Adipocyte (in vitro differentiated cells): ENCODE measurements around the gene RECQL5.

Source experiments
- DNase-seq: peaks from one replicate; pipeline ENCODE4 v3.0.0-alpha.2; 2015; ENCODE audit warnings: low read depth
- H3K27me3 ChIP-seq: replicated peaks from 2 replicates; pipeline ENCODE4 v1.7.0; 2013; ENCODE audit warnings: mild to moderate bottlenecking, low read length, moderate library complexity; ENCODE audit not compliant: control insufficient read depth, insufficient read depth
- H3K36me3 ChIP-seq: 2 replicates; pipeline ENCODE4 v1.7.0; 2013; ENCODE audit warnings: low read length, mild to moderate bottlenecking, moderate library complexity; ENCODE audit not compliant: control insufficient read depth, insufficient read depth, severe bottlenecking
- H3K4me1 ChIP-seq: 2 replicates; pipeline ENCODE4 v1.7.0; 2013; ENCODE audit warnings: mild to moderate bottlenecking, low read length, moderate library complexity; ENCODE audit not compliant: control insufficient read depth, insufficient read depth
- H3K4me3 ChIP-seq: 2 replicates; pipeline ENCODE4 v1.7.0; 2013; ENCODE audit warnings: mild to moderate bottlenecking, low read length, moderate library complexity
- H3K9ac ChIP-seq: 2 replicates; pipeline ENCODE4 v1.7.0; 2013; ENCODE audit warnings: mild to moderate bottlenecking, low read length, moderate library complexity
- H3K9me3 ChIP-seq: 2 replicates; pipeline ENCODE4 v1.7.0; 2013; ENCODE audit warnings: mild to moderate bottlenecking, low read length, moderate library complexity; ENCODE audit not compliant: control insufficient read depth

RECQL5 gene

DNA sequence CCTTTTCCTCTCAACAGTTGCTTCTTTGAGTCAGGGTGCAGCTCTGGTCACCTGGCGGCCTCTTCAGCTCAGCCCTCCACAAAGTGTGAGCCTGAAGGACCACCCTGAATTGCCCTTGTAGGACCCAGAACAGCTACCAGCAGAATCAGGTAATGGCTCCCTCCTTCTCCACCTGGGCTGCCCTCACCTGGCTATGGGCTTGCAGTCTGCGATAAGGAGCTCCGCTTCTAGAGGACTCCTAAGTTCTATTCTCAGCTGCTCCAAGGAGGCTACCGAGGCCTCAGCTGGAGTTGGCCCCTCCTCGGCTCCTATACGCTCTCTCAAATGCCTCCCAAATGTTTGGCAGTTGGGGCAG lies 20.3 kb downstream of the RECQL5 start:
- no peaks in the 10 kb centered on the region for H3K9me3 ChIP-seq
- no peak for DNase-seq

GRCh38 chr17:75645889-75646637 lies 20.9 kb downstream of the RECQL5 start:
- H3K9me3 ChIP-seq: no peaks in the 10 kb centered on the region
- no peaks in the 10 kb centered on the region for H3K27me3 ChIP-seq
- H3K9ac ChIP-seq: no peak overlapping the region
- no peak overlapping the region for H3K4me3 ChIP-seq
- no peak for DNase-seq
- peaks cover 18% of the 10 kb centered on the region for H3K36me3 ChIP-seq
- H3K4me1 ChIP-seq: no peaks in the 10 kb centered on the region

More for the DNA sequence above, 20.3 kb downstream of the RECQL5 start:
- peaks cover 21% of the 10 kb centered on the region for H3K36me3 ChIP-seq
- no peaks in the 10 kb centered on the region for H3K27me3 ChIP-seq
- no peak overlapping the region for H3K9ac ChIP-seq
- no peaks in the 10 kb centered on the region for H3K4me1 ChIP-seq
- no peak overlapping the region for H3K4me3 ChIP-seq

GRCh38 chr17:75645501-75645888 lies 21.5 kb downstream of the RECQL5 start:
- Histone ChIP-seq H3K27me3 (no peaks in the 10 kb centered on the region), H3K9me3 (no peaks in the 10 kb centered on the region), H3K4me3 (no peak overlapping the region), H3K4me1 (no peaks in the 10 kb centered on the region), H3K9ac (no peak overlapping the region), H3K36me3 (peaks cover 15% of the 10 kb centered on the region)
- no peak for DNase-seq

GRCh38 chr17:75643643-75644017 lies 23.3 kb downstream of the RECQL5 start:
- Histone ChIP-seq H3K27me3 (no peaks in the 10 kb centered on the region), H3K36me3 (peaks cover 7% of the 10 kb centered on the region), H3K4me1 (no peaks in the 10 kb centered on the region), H3K4me3 (no peak overlapping the region), H3K9ac (no peak overlapping the region), H3K9me3 (no peaks in the 10 kb centered on the region)
- no peak for DNase-seq

- no peaks in the 10 kb centered on the region for H3K4me1 ChIP-seq
- H3K36me3 ChIP-seq: peaks cover 5% of the 10 kb centered on the region
- no peak overlapping the region for H3K4me3 ChIP-seq
- no peak for DNase-seq
- H3K9ac ChIP-seq: no peak overlapping the region
- no peaks in the 10 kb centered on the region for H3K27me3 ChIP-seq
- no peaks in the 10 kb centered on the region for H3K9me3 ChIP-seq
Observed at GRCh38 chr17:75642784-75643642, 23.9 kb downstream of the RECQL5 start.

DNA sequence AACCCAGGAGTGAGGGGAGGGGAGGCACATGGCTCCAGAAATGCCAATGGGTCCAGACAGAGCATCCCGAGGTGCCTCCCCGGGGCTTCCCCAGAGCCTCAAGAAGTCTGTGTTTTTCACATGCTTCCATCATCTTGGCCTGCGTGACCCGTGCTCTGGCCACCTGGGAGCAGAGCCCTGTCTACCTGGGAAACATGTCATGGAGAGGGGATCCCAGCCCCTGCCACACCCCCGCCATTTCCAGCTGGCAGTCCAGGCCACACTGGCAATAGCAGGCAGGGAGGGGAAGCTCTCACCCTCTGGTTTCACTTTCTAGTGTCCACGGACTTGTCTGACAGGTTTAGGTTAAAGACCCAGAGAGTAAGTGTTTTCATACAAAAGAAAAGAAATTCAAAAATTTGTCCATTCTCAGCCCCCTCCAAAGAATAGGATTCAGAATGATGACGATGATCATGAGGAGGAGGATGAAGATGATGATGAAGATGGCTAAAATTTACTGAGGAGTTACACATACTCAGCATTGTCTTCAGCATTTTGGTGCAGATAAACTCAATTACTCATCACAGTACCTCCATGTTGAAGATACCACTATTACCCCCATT lies 24.7 kb downstream of the RECQL5 start:
- Histone ChIP-seq H3K9me3 (no peaks in the 10 kb centered on the region), H3K9ac (no peak overlapping the region), H3K27me3 (no peaks in the 10 kb centered on the region), H3K4me3 (no peak overlapping the region), H3K4me1 (no peaks in the 10 kb centered on the region), H3K36me3 (peaks cover 4% of the 10 kb centered on the region)
- no peak for DNase-seq

- no peak for DNase-seq
- H3K36me3 ChIP-seq: peaks cover 4% of the 10 kb centered on the region
- H3K27me3 ChIP-seq: no peaks in the 10 kb centered on the region
- H3K4me3 ChIP-seq: no peak overlapping the region
- no peaks in the 10 kb centered on the region for H3K4me1 ChIP-seq
- no peaks in the 10 kb centered on the region for H3K9me3 ChIP-seq
- no peak overlapping the region for H3K9ac ChIP-seq
Observed at GRCh38 chr17:75641343-75641742, 25.6 kb downstream of the RECQL5 start.

DNA sequence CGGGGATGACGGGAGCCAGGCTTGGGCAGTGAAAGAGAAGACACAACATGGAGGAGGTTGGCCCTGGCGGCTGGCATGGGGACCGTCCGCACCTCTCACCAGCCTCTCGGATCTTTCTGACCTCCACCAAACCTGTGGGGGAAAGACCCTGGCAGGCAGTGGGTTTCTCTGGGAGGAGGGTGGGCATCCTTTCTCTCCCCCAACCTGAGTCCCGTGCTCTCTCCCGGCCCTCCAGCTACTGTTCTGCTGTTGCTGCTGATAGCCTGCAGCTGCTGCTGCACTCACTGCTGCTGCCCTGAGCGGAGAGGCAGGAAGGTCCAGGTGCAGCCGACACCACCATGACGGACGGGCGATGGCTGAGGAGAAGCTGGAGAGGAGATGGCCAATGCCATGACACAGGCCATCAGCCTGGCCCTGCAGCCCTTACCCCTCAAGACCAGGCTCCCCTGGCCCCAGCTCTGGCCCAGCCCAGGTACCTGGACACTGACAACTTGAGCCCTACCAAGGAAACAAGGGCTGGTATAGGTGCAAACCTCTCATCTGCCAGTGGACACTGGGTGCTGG lies 26.3 kb downstream of the RECQL5 start:
- H3K4me1 ChIP-seq: no peaks in the 10 kb centered on the region
- no peaks in the 10 kb centered on the region for H3K27me3 ChIP-seq
- H3K4me3 ChIP-seq: no peak overlapping the region
- H3K9me3 ChIP-seq: no peaks in the 10 kb centered on the region
- peaks cover 4% of the 10 kb centered on the region for H3K36me3 ChIP-seq
- no peak overlapping the region for H3K9ac ChIP-seq
- DNase-seq: no peak

- Histone ChIP-seq H3K9ac (no peak overlapping the region), H3K9me3 (no peaks in the 10 kb centered on the region), H3K36me3 (peaks cover 4% of the 10 kb centered on the region), H3K4me3 (no peak overlapping the region), H3K4me1 (no peaks in the 10 kb centered on the region), H3K27me3 (no peaks in the 10 kb centered on the region)
- no peak for DNase-seq
Observed at GRCh38 chr17:75639771-75640555, 27.0 kb downstream of the RECQL5 start.

DNA sequence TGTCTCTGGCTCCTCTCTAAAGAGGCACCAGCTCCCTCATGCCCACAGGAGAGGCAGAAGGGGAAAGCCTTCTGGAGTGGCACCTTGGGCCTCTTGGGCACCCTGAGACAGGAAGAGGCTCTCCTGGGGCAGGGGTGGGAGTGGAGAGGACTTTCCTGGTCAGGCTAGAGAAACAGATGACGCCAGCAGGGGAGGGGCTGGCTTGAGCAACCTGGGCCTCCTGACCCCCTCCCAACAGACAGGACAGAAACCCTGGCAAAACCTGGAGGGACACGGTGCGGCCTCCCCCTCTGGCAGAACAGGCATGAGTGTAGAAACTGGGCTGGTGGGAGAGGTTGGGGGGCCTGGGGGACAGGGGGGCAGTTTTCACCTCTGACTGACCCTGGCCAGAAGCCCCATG lies 27.6 kb downstream of the RECQL5 start:
- H3K36me3 ChIP-seq: peaks cover 4% of the 10 kb centered on the region
- H3K27me3 ChIP-seq: no peaks in the 10 kb centered on the region
- no peaks in the 10 kb centered on the region for H3K9me3 ChIP-seq
- DNase-seq: no peak
- no peak overlapping the region for H3K4me3 ChIP-seq
- no peak overlapping the region for H3K9ac ChIP-seq
- peaks cover 2% of the 10 kb centered on the region for H3K4me1 ChIP-seq
